NCI-H82 treated with DMSO at 0.1 percent for 48 hours (cell line): ENCODE measurements around the gene ANK3.

Experiments used
- DNase-seq: peaks from one replicate; lab custom pipeline; 2025; ENCODE audit not compliant: unreplicated experiment; lab: John Stamatoyannopoulos, UW

ANK3 gene

DNA sequence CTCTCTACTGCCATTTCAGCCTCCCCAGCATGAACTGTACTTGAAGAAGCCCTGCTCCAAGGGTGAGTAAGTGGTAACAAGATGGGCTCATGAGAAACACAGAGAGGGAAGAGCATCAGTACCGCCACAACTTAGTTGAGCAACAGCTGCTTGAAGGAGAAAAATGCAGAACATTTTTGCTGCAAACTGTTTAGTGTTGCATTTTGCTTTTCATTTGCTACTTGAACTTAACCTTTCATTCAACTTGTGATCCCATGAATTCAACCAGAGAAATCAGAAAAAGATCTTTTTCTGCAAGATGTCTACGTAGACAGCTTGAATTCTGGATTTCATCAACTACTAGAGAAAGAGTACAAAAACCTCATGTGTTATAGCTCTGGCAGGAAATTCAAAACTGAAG is 40.7 kb downstream of the ANK3 start:
- DNase-seq, result no peak

- DNase-seq, result no peak
These were observed 42.4 kb downstream of the ANK3 start for GRCh38 chr10:60347270-60347669.

GRCh38 chr10:60346661-60347060 is 43.0 kb downstream of the ANK3 start:
- no peak for DNase-seq

GRCh38 chr10:60343254-60343653 is 46.4 kb downstream of the ANK3 start:
- no peak for DNase-seq

DNA sequence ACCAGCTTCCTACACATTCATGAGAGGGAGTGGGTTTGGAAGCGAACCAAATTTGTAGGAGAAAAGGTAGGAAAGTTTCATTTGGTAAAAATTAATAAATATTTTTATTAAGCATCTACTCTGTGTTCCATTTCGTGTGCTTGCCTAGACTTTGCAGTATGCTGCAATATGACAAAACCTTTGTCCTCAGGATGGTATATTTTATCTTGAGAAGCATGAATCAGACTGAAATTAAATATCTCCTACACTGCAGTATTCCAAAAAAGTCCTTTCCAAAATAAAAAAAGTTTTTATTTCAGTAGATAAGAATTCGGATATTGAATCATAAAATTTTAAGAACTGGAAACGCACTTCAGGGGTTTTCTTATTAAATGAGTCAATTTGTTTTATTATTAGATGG is 47.7 kb downstream of the ANK3 start:
- DNase-seq, result no peak

GRCh38 chr10:60340973-60341372 is 48.7 kb downstream of the ANK3 start:
- no peak for DNase-seq

- no peak for DNase-seq
These were observed 49.9 kb downstream of the ANK3 start for GRCh38 chr10:60339757-60340156.

GRCh38 chr10:60338786-60339185 is 50.9 kb downstream of the ANK3 start:
- no peak for DNase-seq

- no peak for DNase-seq
These were observed 51.6 kb downstream of the ANK3 start for GRCh38 chr10:60338002-60338564.

DNA sequence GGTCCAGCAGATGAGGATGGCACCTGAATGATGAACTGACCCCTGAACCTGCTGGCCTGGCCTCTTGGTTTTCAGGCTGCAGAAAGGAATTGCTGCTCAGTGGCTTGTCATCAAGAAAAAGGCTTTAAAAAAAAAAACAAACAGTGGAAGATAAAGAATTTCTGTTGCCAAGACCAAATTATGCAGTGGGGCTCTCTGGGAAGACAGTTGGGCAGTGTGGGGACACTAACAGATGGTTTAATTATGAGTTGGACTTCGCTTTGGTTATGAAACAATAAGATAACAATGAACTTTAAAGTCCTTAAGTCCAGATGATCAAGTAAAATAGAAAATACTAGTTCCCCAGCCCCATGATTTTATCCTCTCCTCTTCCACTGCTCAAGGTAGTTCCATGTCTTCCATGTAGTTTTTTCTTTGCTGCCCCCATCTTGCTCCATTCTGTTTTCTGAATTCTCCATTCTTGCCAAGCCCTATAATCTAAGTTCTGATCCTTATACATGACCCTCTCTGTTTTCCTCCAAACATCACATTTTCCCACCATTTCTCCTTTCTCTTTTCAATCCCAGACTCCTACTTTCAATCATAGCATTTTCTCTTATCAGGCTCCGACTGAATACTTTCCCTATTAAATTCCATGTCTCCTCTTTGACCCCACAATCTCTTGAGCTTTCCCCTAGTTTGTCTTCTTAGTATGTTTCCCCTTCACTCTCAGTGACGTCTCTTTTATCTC is 52.6 kb downstream of the ANK3 start:
- no peak for DNase-seq

GRCh38 chr10:60335708-60336107 is 54.0 kb downstream of the ANK3 start:
- DNase-seq, result no peak

DNA sequence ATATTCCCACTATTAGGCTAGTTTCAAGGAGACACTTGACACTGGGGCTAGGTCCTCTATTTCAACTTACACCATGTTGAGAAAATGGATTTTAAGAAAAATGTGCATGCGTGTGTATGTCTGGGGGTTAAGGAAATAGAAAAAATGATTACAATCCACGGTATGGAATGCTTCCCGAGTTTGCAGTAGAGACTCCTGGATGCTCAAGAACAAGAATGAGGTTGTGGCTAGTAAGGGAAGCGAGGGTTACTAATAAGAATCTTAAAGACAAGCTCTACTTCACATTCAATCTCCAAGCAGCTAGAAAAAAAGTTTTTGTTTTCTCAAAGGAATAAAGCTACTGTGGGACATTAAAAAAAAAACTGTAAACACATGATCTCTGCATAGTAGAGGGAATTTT is 54.7 kb downstream of the ANK3 start:
- no peak for DNase-seq

GRCh38 chr10:60332371-60332770 is 57.3 kb downstream of the ANK3 start:
- DNase-seq, result no peak

- no peak for DNase-seq
These were observed 57.8 kb downstream of the ANK3 start for GRCh38 chr10:60331886-60332285.

- no peak for DNase-seq
These were observed 66.5 kb downstream of the ANK3 start for GRCh38 chr10:60323162-60323561.

DNA sequence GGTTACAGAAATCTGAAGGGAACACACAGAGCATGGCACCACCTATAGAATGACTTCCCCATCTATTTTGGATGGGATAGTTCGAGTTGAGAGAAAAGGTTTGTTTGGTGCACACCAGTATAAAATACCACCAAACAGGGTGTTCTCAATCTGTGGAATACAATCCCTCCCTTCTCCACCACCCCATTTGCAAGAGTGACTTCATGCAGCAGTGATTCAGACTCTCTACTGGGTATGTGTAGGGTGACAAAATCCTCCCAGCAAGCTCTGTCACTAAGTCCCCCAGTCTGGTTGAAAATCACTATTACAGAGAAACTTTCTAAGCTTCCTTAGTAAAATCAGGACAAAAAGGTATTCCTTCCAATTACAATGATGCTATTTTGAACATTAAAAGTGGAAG is 69.0 kb downstream of the ANK3 start:
- DNase-seq, result no peak

- DNase-seq, result no peak
These were observed 73.6 kb downstream of the ANK3 start for GRCh38 chr10:60316029-60316428.

GRCh38 chr10:60315311-60315710 is 74.4 kb downstream of the ANK3 start:
- no peak for DNase-seq

- DNase-seq, result no peak
These were observed 75.4 kb downstream of the ANK3 start for GRCh38 chr10:60314069-60314940.

GRCh38 chr10:60313589-60313952 is 76.1 kb downstream of the ANK3 start:
- DNase-seq, result no peak

DNA sequence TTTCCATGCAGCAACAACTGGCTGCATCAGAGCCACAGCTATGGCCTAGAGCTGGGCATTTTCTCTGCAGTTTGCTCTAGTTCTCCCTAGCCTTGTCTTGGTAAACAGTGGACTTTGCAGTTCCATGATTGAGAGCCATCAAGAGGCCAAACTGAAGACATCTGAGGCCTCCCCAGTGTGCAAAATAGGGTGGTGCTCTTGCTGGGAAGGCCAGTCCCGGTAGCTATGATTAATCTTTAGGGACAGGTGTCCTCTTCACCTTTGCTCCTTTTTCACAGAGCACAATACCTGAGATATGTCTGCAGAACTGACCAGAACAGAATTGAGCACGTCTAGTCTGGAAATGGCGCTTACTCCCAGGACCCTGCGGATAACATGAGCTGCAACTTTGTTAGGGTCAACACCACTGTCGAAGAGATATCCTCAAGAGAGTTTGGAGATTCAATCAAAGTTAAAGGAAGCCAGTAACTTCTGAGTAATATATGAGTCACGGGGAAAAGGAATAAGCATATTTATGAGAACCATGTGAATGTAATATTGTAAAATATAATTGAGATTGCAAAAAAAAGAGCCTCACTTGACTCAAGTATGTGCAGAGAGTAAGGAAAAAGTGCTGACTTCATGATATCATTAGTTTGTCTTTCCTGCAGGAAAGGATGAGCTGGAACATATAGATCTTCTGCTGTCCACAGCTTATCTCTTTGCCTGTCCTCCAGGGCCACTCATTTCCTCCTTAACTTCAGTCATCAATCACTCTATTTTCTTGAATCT is 76.7 kb downstream of the ANK3 start:
- no peak for DNase-seq
